Heart left ventricle (tissue), 16 donors: ENCODE data around the gene NOTCH3. TPM values are rescaled to one million over a fixed set of nuclear protein-coding genes. Genes with fewer than 3 reads are reported as not detected.

Experiments
- ATAC-seq, 4 donors: fragments of 200-7000 bp; cut with Tn5 transposase; one replicate each; pipeline ENCODE4 v1.9.1; 2020 to 2022; ENCODE audit warnings: moderate library complexity in 4 of 4, mild to moderate bottlenecking in 3 of 4, moderate number of reproducible peaks in 1 of 4
- DNase-seq, 5 donors: peaks; one replicate each; pipeline ENCODE4 v3.0.0-alpha.2; 2020
- H3K27ac ChIP-seq, 12 donors: fragments of 200-600 bp; sonication (generic) in 4 of 12; one replicate each; pipeline versions ENCODE4 v1.5.0 to v1.8.0; 2016 to 2022; ENCODE audit warnings: mild to moderate bottlenecking in 2 of 12
- H3K27me3 ChIP-seq, 9 donors: fragments of 200-600 bp; sonication (generic) in 2 of 9; one replicate each; pipeline versions ENCODE4 v1.5.1 to v1.8.0; 2016 to 2022; ENCODE audit warnings: mild to moderate bottlenecking in 3 of 9
- H3K36me3 ChIP-seq, 9 donors: fragments of 200-600 bp; sonication (generic) in 2 of 9; one replicate each; pipeline versions ENCODE4 v1.5.0 to v1.8.0; 2018 to 2022; ENCODE audit warnings: mild to moderate bottlenecking in 2 of 9
- H3K4me1 ChIP-seq, 12 donors: fragments of 200-600 bp; sonication (generic) in 4 of 12; one replicate each; pipeline versions ENCODE4 v1.5.0 to v1.8.0; 2016 to 2022; ENCODE audit warnings: mild to moderate bottlenecking in 3 of 12
- H3K4me3 ChIP-seq, 12 donors: fragments of 200-600 bp; sonication (generic) in 4 of 12; one replicate each; pipeline versions ENCODE4 v1.5.0 to v1.8.0; 2017 to 2022; ENCODE audit warnings: mild to moderate bottlenecking in 9 of 12, moderate library complexity in 4 of 12
- H3K9me3 ChIP-seq, 12 donors: fragments of 200-600 bp; sonication (generic) in 4 of 12; one replicate each; pipeline versions ENCODE4 v1.5.0 to v1.8.0; 2016 to 2022; ENCODE audit warnings: mild to moderate bottlenecking in 1 of 12
- CTCF ChIP-seq, 12 donors: fragments of 200-600 bp; sonication (generic) in 4 of 12; IDR thresholded peaks; one replicate each; pipeline versions ENCODE4 v1.5.0 to v1.8.0; 2018 to 2022; ENCODE audit warnings: antibody characterized with exemption in 12 of 12, mild to moderate bottlenecking in 5 of 12
- POLR2A ChIP-seq, 2 donors: fragments of 450-650 bp; IDR thresholded peaks; one replicate each; pipeline ENCODE4 v1.6.1; 2017; ENCODE audit warnings: antibody characterized with exemption in 2 of 2, mild to moderate bottlenecking in 2 of 2, moderate library complexity in 2 of 2
- WGBS, 4 donors: extraction: QIAGEN DNeasy Blood & Tissue Kit in 2 of 4; methylation state at CpG; one replicate each; pipeline versions ENCODE4 v1.1.5 to v1.1.7; 2013 to 2018; 5-methylcytosine and 5-hydroxymethylcytosine counted together
- intact Hi-C, 10 donors: fragments of 100-400 bp; cut with DNase I; formaldehyde crosslinking; loops; one replicate each; pipeline versions ENCODE4 v1.11.1 to v1.14.2; 2022
- polyA plus RNA-seq, 2 donors: library from polyadenylated mRNA; stranded (reverse); fragments of 200-250 nt; gene quantifications; one replicate each; pipeline ENCODE4 v1.2.3, GENCODE V29; 2013
- total RNA-seq, 9 donors: library from RNA; depleted of rRNA in 2 of 9; stranded (reverse); fragments of >200 nt in 2 of 9; fragmentation: NEBNext Ultra II Directional in 3 of 9; extraction: Animal tissue kit (Norgen Biotek cat#: 25700) in 3 of 9; gene quantifications; one replicate each; pipeline versions ENCODE4 v1.1.0 to v1.2.4, GENCODE V29; 2016 to 2023
- donor health status: ischemic (EF 13 %, LVEDD 7.1; RV severe dilation, severe dysfunction).
- donor health status: healthy with polysubstance abuse.
- donor health status: DM: no; HTN: yes; CAD: no.
- donor health status: DM: no; HTN: no; CAD: no.
- donor health status: ischemic (EF 25% LVEDD 6.9; RV normal size, moderate dysfunction).
- donor health status: ischemic (EF 25% LVEDD 5.7; RV mildly dilated, moderate dysfunction).
- donor health status: healthy.
- donor health status: DM: yes; HTN: yes; CAD: no.
- donor health status: ischemic (EF 35%, LVEDD 5.7; RV mildly dilated, moderate dysfunction).
- donor health status: nonischemic (EF 11% LVEDD 7.7; RV severe dilation, severe dysfunction).
- donor health status: DM: yes; HTN: yes; CAD: no.
- donor health status: PGD.
- donor health status: ischemic (EF 29% LVEDD 5.4; RV normal size, mild dysfunction).
- donor health status: nonischemic (EF 23%, LVEDD 6.1; RV moderate dilation, normal function).

NOTCH3 gene
- total and polyA plus RNA-seq, 11 donors = 16.7 to 77.2 (median 29.6) TPM

- H3K9me3 ChIP-seq = peaks cover 0 to 27% (median 9%) of the 10 kb centered on the region in 12 donors
- H3K27me3 ChIP-seq = no peaks in the 10 kb centered on the region
- no peak overlapping the region for H3K27ac ChIP-seq
- intact Hi-C loops = no loop called here
- DNase-seq = no peak
- H3K4me1 ChIP-seq = peaks cover 0 to under 1% (median 0%) of the 10 kb centered on the region in 12 donors
- peaks cover 0 to 5% (median 0%) of the 10 kb centered on the region in 9 donors for H3K36me3 ChIP-seq
- H3K4me3 ChIP-seq = no peak overlapping the region
- 88 to 92% (median 91%) methylated on average over 5 of the region's 5 CpGs for WGBS, 4 donors
- no peak for ATAC-seq
- TF ChIP-seq POLR2A (IDR thresholded peaks at IDR 0.05) = no peak
- no peak for TF ChIP-seq CTCF (IDR thresholded peaks at IDR 0.05)
Observed at GRCh38 chr19:15155296-15155695, 45.5 kb downstream of the NOTCH3 start.

GRCh38 chr19:15154002-15154612, 46.7 kb downstream of the NOTCH3 start:
- intact Hi-C loops = loop anchor here in 2 of 10 donors (5.0 kb wide), 2 partner anchors 52 to 282 kb away; no protein-coding TSS in a partner anchor
- no peaks in the 10 kb centered on the region for H3K36me3 ChIP-seq
- no peak for ATAC-seq

DNA sequence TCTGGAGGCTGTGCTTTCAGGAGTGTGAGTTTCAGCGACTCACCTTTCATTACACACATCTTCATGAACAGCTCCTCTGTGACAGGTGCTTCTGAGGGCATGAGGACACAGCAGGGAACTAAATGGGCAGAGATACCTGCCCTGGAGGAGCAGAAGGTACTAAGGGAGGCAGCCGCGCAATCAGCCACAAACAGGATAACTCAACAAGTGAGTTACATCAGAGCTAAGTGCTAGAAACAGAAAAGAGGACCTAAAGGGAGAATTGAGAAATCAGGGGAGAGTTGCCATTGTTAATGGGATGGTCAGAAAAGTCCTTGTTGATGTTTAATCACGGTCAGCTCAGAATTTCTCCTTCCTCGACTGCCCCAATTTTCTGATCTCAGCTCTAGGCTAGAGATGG, 51.1 kb downstream of the NOTCH3 start:
- no peak for ATAC-seq

More at GRCh38 chr19:15154002-15154612, 46.7 kb downstream of the NOTCH3 start:
- peaks cover 0 to 2% (median 0%) of the 10 kb centered on the region in 12 donors for H3K4me1 ChIP-seq
- H3K4me3 ChIP-seq = no peak overlapping the region
- no peaks in the 10 kb centered on the region for H3K27me3 ChIP-seq
- no peak overlapping the region for H3K27ac ChIP-seq
- WGBS, 4 donors = 95 to 99% (median 97%) methylated on average over 3 of the region's 3 CpGs
- H3K9me3 ChIP-seq = peaks cover 0 to 19% (median 5%) of the 10 kb centered on the region in 12 donors
- peak in 1 of 5 donors; percentile 46 for DNase-seq
- TF ChIP-seq POLR2A (IDR thresholded peaks at IDR 0.05) (no peak), CTCF (IDR thresholded peaks at IDR 0.05) (peak in 10 of 12 donors; percentile 23 to 54 (median 42))

More for the DNA sequence above, 51.1 kb downstream of the NOTCH3 start:
- Histone ChIP-seq H3K27ac (no peak overlapping the region), H3K36me3 (no peaks in the 10 kb centered on the region), H3K27me3 (no peaks in the 10 kb centered on the region), H3K4me3 (no peak overlapping the region), H3K9me3 (peaks cover 0 to 9% (median 0%) of the 10 kb centered on the region in 12 donors), H3K4me1 (peaks cover 0 to 2% (median 0%) of the 10 kb centered on the region in 12 donors)
- 77 to 81% (median 78%) methylated on average over 5 of the region's 5 CpGs for WGBS, 4 donors
- no peak for DNase-seq
- no peak for TF ChIP-seq CTCF (IDR thresholded peaks at IDR 0.05)
- TF ChIP-seq POLR2A (IDR thresholded peaks at IDR 0.05) = no peak
- intact Hi-C loops = loop anchor here (1.0 to 5.0 kb wide), 6 partner anchors 47 to 277 kb away; no protein-coding TSS in a partner anchor
